Subcutaneous adipose tissue (tissue), 4 donors: ENCODE data around the gene ACTL6B. TPM values are rescaled to one million over a fixed set of nuclear protein-coding genes. Genes with fewer than 3 reads are reported as not detected.

ENCODE experiments used
- CTCF ChIP-seq: fragments of 450-650 bp; IDR thresholded peaks from one replicate; pipeline ENCODE4 v1.5.1; 2016; ENCODE audit warnings: low read depth, mild to moderate bottlenecking, control low read depth, antibody characterized with exemption, moderate library complexity
- total RNA-seq, 4 donors: library from RNA; depleted of rRNA; stranded (reverse); fragments of >200 nt; gene quantifications; one replicate each; pipeline ENCODE4 v1.1.0, GENCODE V29; 2016

The ACTL6B gene
- total RNA-seq, 4 donors from 2014 or later = not detected

DNA sequence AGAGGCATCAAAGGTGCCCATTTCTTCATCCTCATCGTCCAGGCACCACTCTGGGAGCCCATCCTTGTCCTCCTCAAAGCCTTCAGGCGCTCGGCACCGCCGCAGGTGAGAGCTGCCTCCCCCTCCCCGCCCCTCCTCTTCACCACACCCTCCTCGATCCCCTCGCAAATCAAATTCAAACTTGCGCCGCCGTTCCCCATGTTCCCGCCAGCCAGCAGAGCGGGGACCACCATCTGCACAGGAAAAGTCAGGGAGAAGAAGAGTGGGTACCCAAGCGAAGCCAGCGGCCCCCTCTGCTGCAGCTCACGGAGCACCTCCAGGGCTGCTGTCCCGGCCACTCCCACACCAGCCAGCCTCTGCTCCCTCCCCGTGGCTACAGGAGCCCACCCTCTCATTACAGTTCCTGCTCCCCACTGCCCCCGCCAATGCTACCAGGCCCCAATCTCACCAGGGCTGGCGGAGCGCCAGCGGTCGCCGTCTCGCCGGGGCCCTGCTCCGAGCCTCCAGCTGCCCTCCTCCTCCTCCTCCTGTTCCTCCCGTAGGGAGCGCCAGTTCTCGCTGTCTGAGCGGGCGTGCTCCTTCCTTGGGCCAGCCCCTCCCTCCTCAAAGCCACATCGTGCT lies 30.1 kb upstream of the ACTL6B start:
- TF ChIP-seq CTCF = no peak

GRCh38 chr7:100685631-100686145 lies 29.4 kb upstream of the ACTL6B start:
- TF ChIP-seq CTCF = no peak

DNA sequence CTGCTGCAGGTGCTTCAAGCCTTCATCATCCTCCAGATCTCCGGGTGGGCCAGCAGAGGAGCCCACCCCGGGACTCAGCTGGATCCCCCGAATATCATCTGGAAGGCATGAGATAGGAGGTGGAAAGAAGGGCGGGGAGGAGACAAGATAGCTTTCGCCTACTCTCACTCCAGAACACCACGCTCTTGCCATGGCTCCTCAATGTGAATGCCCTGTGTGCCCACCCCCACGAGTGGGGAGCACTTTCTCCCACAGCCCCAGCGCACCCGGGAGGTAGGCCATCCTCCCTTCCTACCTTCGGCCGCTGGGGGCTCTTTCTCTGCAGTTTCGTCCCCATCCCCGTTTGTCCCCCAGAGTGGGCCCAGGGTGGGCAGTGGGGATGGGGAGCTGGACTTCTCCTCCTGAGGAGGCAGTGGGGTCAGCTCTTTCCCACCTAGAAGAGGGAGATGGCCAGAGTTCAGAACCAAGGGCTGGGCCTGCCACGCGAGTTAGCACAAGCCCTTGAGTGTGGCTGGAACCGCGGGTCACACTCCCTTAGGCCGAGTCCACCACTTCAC lies 28.9 kb upstream of the ACTL6B start:
- TF ChIP-seq CTCF = no peak

GRCh38 chr7:100684534-100685042 lies 28.3 kb upstream of the ACTL6B start:
- TF ChIP-seq CTCF = no peak

- no peak for TF ChIP-seq CTCF
Measured at GRCh38 chr7:100683659-100684533, 27.6 kb upstream of the ACTL6B start.

DNA sequence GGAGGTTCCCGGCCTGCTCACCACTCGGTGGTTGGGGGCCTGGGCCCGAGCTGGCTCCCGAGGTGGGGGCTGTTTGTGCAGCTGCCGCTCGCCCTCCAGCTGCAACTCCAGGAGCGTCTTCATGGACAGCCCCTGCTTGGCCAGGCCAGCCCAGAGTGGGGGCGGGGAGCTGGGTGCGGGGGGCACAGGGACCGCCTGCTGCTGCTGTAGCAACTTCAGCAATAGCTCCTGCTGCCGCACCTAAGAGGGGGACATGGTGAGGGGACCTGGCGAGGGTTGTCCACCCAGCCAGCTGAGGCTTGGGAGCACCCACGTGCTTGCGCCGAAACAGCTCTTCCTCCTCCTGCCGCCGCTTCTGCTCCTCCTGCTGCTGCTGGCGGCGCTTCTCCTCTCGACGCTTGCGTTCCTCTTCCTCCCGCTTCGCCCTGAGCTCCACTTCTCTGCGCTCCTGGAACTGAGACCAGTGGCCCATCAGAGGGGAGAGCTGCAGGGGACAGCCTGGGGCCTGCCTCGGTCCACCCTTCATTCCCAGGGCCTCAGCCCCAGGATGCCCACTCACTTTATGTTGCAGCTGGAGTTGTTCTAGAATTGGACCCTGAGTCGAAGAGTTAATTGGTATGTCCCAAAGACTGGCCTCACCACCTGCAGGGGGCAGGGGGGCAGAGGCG lies 26.9 kb upstream of the ACTL6B start:
- TF ChIP-seq CTCF = no peak
